AML-193 (cell line): ENCODE results near the gene MSL1.

Experiments used
- DNase-seq, 2 experiments: peaks; one replicate each; lab custom pipeline; 2025; lab: John Stamatoyannopoulos, UW

MSL1 gene

GRCh38 chr17:40174514-40174913, 52.7 kb downstream of the MSL1 start:
- no peak for DNase-seq

- no peak for DNase-seq
Measured at GRCh38 chr17:40175928-40176753, 54.4 kb downstream of the MSL1 start.

- DNase-seq: no peak
Measured at GRCh38 chr17:40176754-40177110, 55.0 kb downstream of the MSL1 start.

- DNase-seq: no peak
Measured at GRCh38 chr17:40177275-40177874, 55.6 kb downstream of the MSL1 start, which contains the start of gene RAPGEFL1. TSS of gene RAPGEFL1 (plus strand) at chr17:40177470. CDS start at chr17:40177862, 392 bp downstream.

GRCh38 chr17:40178021-40178601, 56.3 kb downstream of the MSL1 start:
- no peak for DNase-seq

GRCh38 chr17:40178660-40179059, 56.9 kb downstream of the MSL1 start:
- DNase-seq: no peak

GRCh38 chr17:40179923-40180659, 58.3 kb downstream of the MSL1 start:
- no peak for DNase-seq

- DNase-seq: no peak
Measured at GRCh38 chr17:40180694-40181093, 58.9 kb downstream of the MSL1 start.

- DNase-seq: no peak
Measured at GRCh38 chr17:40181205-40181604, 59.4 kb downstream of the MSL1 start.

GRCh38 chr17:40182606-40183005, 60.8 kb downstream of the MSL1 start:
- no peak for DNase-seq
